GM19240 (cell line): Measurements from ENCODE around the gene GPR160.
"Not testable (repeated sequence)": the region's sequence is repeated elsewhere in the genome, so short reads cannot be mapped to it uniquely, and the experiment has no call there.

Source experiments
- DNase-seq: peaks from one replicate; pipeline ENCODE4 v3.0.0; 2011; ENCODE audit warnings: low spot score; ENCODE audit not compliant: insufficient read length

The GPR160 gene, protein sequence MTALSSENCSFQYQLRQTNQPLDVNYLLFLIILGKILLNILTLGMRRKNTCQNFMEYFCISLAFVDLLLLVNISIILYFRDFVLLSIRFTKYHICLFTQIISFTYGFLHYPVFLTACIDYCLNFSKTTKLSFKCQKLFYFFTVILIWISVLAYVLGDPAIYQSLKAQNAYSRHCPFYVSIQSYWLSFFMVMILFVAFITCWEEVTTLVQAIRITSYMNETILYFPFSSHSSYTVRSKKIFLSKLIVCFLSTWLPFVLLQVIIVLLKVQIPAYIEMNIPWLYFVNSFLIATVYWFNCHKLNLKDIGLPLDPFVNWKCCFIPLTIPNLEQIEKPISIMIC

DNA sequence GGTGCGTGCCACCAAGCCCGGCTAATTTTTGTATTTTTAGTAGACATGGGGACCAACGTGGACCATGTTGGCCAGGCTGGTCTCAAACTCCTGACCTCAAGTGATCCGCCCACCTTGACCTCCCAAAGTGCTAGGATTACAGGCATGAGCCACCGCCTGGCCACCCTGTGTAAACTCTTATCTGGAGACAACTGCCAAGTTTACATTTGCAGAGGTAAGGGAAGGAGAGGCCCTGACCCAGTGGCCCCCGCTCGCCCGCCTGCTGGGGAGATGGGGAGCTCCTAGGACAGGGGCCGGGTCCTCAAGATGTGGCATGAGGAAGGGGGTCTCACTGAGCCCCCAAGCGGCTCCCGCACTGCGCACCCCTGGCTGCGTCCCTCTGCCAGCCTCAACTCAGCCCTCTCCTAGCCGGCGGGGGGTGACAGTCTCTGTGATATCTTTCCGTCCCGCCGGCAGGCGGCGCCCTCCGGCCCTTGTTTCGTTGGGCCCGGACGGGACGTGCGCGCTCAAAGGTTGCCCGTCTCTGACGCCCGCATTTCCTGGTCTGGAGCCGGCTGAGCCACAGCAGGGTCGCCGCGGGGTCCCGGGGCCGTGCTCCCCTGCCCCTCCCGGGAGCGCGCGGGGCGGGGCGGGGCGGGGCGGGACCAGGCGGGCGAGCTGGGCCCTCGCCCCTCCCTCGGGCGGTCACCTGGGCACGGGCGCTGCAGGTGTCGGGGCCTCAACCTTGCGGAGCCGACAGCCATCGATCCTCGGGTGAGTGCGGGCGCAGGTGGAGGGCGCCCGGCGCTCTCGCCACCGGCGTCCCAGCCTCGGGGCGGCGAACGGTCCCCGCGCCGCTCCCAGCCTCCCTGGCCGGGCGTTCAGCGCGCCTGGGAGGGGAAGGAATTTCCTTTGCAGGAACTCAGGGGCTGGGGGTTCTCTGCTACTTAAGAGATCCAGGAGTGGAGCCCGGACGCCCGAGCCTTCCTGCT is at the start of gene GPR160:
TSS of gene GPR160 (plus strand) at position 533 of the 971 bp plus-strand sequence. CDS start 45,978 bp downstream, outside the sequence.
- no peak for DNase-seq

GRCh38 chr3:169990431-169990830 is 47.4 kb upstream of the GPR160 start:
- no peak for DNase-seq

GRCh38 chr3:169992156-169992555 is 45.6 kb upstream of the GPR160 start:
- no peak for DNase-seq

DNA sequence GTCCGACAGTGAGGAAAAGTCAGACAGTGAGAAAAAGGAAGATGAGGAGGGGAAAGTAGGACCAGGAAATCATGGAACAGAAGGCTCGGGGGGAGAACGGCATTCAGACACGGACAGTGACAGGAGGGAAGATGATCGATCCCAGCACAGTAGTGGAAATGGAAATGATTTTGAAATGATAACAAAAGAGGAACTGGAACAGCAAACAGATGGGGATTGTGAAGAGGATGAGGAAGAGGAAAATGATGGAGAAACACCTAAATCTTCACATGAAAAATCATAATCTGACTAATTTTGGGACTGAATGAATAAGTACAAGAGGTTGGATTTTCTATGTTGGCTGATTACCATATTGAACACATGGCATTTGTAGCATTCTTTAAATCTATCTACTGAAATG is 45.0 kb upstream of the GPR160 start:
- no peak for DNase-seq

DNA sequence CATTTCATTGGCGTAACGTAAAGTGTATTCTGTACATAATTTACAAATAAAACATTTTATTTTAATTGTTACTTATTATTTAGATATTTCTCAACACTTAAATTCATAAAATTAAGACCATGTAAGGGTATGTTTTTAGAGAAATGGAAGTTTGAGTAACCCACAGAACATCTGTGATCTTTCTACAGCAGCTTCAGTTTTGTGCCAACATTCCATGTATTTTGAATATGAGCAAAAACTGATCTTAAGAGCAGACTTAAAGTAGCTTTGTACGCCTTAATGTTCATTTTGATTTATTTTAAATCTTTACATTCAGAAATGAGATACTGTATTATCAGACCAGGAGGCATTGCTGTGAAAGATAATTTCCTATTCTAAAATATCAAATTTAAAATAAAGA is 44.0 kb upstream of the GPR160 start:
- DNase-seq: no peak

- DNase-seq: no peak
These were observed 41.7 kb upstream of the GPR160 start for GRCh38 chr3:169996063-169996462.

DNA sequence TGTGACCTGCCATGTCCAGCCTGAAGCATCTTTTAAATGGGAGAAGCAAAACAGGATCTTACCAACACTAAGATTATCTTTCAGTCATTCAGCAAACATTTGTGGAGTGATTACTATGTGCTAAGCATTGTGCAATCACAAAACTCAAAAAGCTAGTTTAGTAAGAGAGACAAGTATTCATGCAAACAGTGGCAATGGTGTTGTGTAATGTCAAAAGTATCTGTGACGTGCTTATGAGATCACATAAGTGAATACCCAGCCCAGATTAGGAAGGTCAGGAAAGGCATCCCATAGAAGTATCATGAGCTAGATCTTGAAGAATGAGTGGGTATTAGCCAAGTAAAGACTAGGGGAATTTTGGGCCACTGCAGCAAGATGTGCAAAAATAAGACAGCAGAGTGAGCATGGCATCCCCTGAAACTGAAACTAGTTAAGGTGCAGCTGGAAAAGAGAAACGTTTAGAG is 39.1 kb upstream of the GPR160 start:
- DNase-seq: no peak

DNA sequence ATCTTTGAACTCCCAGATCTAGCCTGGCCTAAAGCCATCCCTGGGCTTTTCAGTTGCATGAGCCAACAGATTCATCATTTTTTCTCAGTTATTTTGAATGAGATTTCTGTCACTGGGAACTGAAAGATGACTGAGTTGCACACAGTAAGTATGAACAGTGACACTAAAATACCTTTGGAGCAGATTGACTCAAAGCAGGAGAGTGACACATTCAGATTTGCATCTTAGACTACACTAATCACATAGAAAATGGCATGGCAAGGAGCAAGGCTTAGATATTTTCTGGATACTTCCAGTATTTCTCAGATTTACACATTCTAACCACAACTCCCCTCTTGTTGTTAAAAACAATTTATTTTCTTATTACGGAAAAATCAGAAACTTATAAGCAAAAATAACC is 38.4 kb upstream of the GPR160 start:
- no peak for DNase-seq

- no peak for DNase-seq
These were observed 37.7 kb upstream of the GPR160 start for GRCh38 chr3:170000051-170000450.

DNA sequence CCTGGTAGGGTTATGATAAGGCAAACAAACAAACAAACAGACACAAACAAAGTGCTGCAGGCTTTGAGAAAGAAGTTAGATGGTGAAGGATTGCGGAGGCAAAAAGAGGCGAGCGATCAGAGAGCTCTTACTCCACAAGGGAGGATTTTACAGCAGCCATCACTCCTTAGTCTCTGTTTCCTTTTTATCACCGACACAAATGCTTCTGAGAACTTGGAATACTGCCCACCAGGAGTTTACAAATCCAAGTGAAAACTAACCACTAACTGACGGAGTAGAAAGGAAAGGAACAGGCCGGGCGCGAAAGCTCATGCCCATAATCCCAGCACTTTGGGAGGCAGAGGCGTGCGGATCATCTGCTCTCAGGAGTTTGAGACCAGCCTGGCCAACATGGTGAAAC is 35.6 kb upstream of the GPR160 start:
- no peak for DNase-seq

- DNase-seq: no peak
These were observed 34.9 kb upstream of the GPR160 start for GRCh38 chr3:170002879-170003278.

GRCh38 chr3:170003881-170004356 is 33.9 kb upstream of the GPR160 start:
- DNase-seq: no peak

GRCh38 chr3:170007031-170007663 is 30.6 kb upstream of the GPR160 start:
- peak; percentile 23 for DNase-seq

GRCh38 chr3:170010498-170010897 is 27.3 kb upstream of the GPR160 start:
- DNase-seq: no peak

DNA sequence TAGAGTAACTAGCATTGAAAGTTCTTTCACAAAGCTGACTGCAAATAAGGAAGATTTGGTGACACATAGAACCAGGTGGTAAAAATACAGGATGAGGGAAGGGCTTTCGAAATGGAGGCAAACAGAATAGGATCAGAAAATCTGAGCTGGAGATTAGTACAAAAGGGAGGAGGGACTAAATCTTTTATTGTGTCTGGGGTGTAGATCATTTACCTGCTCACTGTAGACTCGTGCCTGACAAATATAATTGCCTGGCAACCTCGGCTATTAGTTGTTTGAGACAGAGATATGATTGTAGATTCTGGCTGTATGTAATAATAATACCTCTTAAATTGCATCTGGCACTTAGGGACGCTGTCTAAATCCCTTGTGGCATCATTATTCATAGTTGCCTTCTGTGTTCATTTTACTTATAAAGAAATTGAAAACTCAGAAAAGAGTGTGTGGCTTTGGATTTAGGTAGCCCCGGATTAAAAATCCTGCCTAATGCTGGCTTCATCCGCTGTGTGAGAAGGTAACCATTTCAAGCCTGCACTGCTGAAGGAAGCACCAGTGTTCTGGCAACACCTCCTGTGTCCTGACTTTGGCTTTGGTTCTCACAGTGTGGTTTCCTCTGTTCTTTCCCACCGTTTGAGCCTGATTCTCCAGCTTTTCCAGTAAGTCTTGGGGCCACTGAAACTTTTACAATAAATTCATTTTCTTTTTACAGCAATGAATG is 25.0 kb upstream of the GPR160 start:
- DNase-seq: no peak

DNA sequence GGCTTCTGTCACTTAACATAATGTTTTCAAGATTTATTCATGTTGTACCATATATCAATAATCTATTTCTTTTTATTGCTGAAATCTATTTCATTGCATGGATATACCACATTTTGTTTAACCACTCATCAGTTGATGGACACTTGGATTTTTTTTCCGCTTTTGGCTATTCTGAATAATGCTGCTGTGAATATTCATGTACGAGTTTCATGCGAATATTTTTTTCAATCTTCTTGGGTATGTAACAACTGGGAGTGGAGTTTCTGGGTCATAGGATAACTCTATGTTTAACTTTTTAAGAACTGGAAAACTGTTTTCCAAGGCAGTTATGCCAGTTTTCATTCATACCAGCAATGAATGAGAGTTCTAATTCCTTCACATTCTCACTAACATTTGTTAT is 21.7 kb upstream of the GPR160 start:
- no peak for DNase-seq

- not testable (repeated sequence) for DNase-seq
These were observed 18.5 kb upstream of the GPR160 start for GRCh38 chr3:170019306-170019705.

- no peak for DNase-seq
These were observed 16.7 kb upstream of the GPR160 start for GRCh38 chr3:170021083-170021482.

GRCh38 chr3:170022336-170022735 is 15.5 kb upstream of the GPR160 start:
- DNase-seq: no peak

GRCh38 chr3:170023165-170023564 is 14.6 kb upstream of the GPR160 start:
- DNase-seq: no peak

DNA sequence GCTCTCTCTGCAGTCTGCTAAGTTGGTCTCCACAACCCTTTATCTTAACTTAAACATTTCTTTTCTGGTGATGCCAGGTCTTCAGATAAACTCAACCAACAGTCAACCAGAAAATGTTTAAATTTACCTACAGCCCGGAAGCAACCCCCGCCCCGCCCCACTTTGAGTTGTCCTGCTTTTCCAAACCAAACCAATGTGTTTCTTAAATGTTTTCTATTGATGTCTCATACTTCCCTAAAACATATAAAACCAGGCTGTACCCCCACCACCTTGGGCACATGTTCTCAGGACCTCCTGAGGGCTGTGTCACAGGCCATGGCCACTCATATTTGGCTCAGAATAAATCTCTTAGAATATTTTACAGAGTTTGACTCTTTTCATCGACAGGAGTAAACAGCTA is 13.2 kb upstream of the GPR160 start:
- DNase-seq: no peak
